Endodermal cell (in vitro differentiated cells): ENCODE results near the gene SBNO2. TPM values are rescaled to one million over a fixed set of nuclear protein-coding genes. Genes with fewer than 3 reads are reported as not detected.

ENCODE experiments used
- DNase-seq: peaks from one replicate; pipeline ENCODE4 v3.0.0-alpha.2; 2017
- H3K27ac ChIP-seq: 2 replicates; pipeline ENCODE4 v1.5.1; 2013; ENCODE audit warnings: mild to moderate bottlenecking, low read depth, low read length, moderate library complexity
- H3K27me3 ChIP-seq: 2 replicates; pipeline ENCODE4 v1.6.1; 2013; ENCODE audit warnings: mild to moderate bottlenecking, low read length, moderate library complexity; ENCODE audit not compliant: insufficient read depth, control insufficient read depth, poor library complexity, severe bottlenecking
- H3K36me3 ChIP-seq: 2 replicates; pipeline ENCODE4 v1.7.0; 2013; ENCODE audit warnings: mild to moderate bottlenecking, low read length, moderate library complexity; ENCODE audit not compliant: control insufficient read depth, insufficient read depth
- H3K4me1 ChIP-seq: one replicate; pipeline ENCODE4 v1.7.0; 2013; ENCODE audit warnings: low read length; ENCODE audit not compliant: control insufficient read depth, insufficient read depth
- H3K4me3 ChIP-seq: 2 replicates; pipeline ENCODE4 v1.5.1; 2013; ENCODE audit warnings: mild to moderate bottlenecking, low read length, moderate library complexity
- H3K9ac ChIP-seq: 2 replicates; pipeline ENCODE4 v1.6.1; 2013; ENCODE audit warnings: mild to moderate bottlenecking, low read length, moderate library complexity; ENCODE audit not compliant: poor library complexity, severe bottlenecking; ENCODE audit errors: extremely low read depth
- H3K9me3 ChIP-seq: 2 replicates; pipeline ENCODE4 v1.6.1; 2013; ENCODE audit warnings: mild to moderate bottlenecking, low read length, moderate library complexity; ENCODE audit not compliant: control insufficient read depth
- H3K27ac Mint-ChIP-seq: 2 replicates; pipeline ENCODE4 v1.8.0; 2020; ENCODE audit warnings: mixed read lengths
- H3K27me3 Mint-ChIP-seq: 2 replicates; pipeline ENCODE4 v1.8.0; 2021; ENCODE audit warnings: mild to moderate bottlenecking, mixed read lengths; ENCODE audit not compliant: insufficient read depth
- H3K36me3 Mint-ChIP-seq: 2 replicates; pipeline ENCODE4 v1.8.0; 2020; ENCODE audit warnings: low read depth, mixed read lengths
- H3K4me1 Mint-ChIP-seq: 2 replicates; pipeline ENCODE4 v1.8.0; 2020; ENCODE audit warnings: mixed read lengths
- H3K4me3 Mint-ChIP-seq: 2 replicates; pipeline ENCODE4 v1.8.0; 2020; ENCODE audit warnings: mild to moderate bottlenecking, moderate library complexity, mixed read lengths
- H3K9me3 Mint-ChIP-seq: 2 replicates; pipeline ENCODE4 v1.8.0; 2020; ENCODE audit warnings: mild to moderate bottlenecking, mixed read lengths
- WGBS, 2 experiments: methylation state at CpG; one replicate each; pipeline versions ENCODE4 v1.1.5 to v1.1.7; 2013; ENCODE audit warnings: missing lambda C conversion rate in 2 of 2, mixed read lengths in 1 of 2; ENCODE audit not compliant: insufficient coverage in 1 of 2, insufficient read length in 1 of 2; 5-methylcytosine and 5-hydroxymethylcytosine counted together
- total RNA-seq, 2 donors: library from RNA; stranded (reverse); fragmentation: NEBNext Ultra II Directional in 1 of 2; extraction: Animal tissue kit (Norgen Biotek cat#: 25700) in 1 of 2; gene quantifications; 2 replicates in 1 of 2; 3 replicates in 1 of 2; pipeline ENCODE4 v1.2.1, GENCODE V29; 2021
- TF ChIP-seq, protein P1 (sequence below): fragments of 200-600 bp; sonication (generic); conservative IDR thresholded peaks from 2 replicates; pipeline ENCODE4 v1.5.0; 2021; ENCODE audit warnings: antibody characterized with exemption, mild to moderate bottlenecking

The SBNO2 gene
- total RNA-seq, 2 donors from 2014 or later, result 43.3 to 50.4 TPM

DNA sequence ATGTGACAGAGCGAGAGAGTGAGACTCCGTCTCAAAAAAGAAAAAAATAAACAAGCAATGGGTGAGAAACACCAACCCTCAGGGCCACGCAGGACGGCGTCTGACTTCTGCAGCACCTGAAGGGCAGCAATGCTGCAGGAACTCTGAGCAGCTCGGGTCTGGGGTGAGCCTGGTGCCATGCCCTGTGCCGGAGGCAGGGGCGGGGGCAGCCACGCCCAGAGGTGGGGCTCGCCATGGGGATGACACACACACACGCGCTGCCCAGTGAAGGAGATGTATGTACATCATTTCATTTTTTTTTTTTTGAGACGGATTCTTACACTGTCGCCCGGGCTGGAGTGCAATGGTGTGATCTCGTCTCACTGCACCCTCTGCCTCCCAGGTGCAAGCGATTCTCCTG lies 46.0 kb downstream of the SBNO2 start:
- H3K9ac ChIP-seq, result no peak overlapping the region
- Mint-ChIP-seq H3K9me3 (no peaks in the 10 kb centered on the region), H3K27ac (no peak overlapping the region), H3K36me3 (peaks cover 23% of the 10 kb centered on the region), H3K4me1 (no peaks in the 10 kb centered on the region), H3K4me3 (no peak overlapping the region), H3K27me3 (no peaks in the 10 kb centered on the region)
- peaks cover 17% of the 10 kb centered on the region for H3K36me3 ChIP-seq
- H3K9me3 ChIP-seq, result no peaks in the 10 kb centered on the region
- TF ChIP-seq, protein P1, sequence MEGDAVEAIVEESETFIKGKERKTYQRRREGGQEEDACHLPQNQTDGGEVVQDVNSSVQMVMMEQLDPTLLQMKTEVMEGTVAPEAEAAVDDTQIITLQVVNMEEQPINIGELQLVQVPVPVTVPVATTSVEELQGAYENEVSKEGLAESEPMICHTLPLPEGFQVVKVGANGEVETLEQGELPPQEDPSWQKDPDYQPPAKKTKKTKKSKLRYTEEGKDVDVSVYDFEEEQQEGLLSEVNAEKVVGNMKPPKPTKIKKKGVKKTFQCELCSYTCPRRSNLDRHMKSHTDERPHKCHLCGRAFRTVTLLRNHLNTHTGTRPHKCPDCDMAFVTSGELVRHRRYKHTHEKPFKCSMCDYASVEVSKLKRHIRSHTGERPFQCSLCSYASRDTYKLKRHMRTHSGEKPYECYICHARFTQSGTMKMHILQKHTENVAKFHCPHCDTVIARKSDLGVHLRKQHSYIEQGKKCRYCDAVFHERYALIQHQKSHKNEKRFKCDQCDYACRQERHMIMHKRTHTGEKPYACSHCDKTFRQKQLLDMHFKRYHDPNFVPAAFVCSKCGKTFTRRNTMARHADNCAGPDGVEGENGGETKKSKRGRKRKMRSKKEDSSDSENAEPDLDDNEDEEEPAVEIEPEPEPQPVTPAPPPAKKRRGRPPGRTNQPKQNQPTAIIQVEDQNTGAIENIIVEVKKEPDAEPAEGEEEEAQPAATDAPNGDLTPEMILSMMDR, result no peak
- DNase-seq, result no peak
- no peak overlapping the region for H3K4me3 ChIP-seq
- H3K27me3 ChIP-seq, result no peaks in the 10 kb centered on the region
- no peaks in the 10 kb centered on the region for H3K4me1 ChIP-seq
- 96% methylated on average over 11 to 17 of the region's 17 CpGs for WGBS, 2 experiments
- H3K27ac ChIP-seq, result no peak overlapping the region

DNA sequence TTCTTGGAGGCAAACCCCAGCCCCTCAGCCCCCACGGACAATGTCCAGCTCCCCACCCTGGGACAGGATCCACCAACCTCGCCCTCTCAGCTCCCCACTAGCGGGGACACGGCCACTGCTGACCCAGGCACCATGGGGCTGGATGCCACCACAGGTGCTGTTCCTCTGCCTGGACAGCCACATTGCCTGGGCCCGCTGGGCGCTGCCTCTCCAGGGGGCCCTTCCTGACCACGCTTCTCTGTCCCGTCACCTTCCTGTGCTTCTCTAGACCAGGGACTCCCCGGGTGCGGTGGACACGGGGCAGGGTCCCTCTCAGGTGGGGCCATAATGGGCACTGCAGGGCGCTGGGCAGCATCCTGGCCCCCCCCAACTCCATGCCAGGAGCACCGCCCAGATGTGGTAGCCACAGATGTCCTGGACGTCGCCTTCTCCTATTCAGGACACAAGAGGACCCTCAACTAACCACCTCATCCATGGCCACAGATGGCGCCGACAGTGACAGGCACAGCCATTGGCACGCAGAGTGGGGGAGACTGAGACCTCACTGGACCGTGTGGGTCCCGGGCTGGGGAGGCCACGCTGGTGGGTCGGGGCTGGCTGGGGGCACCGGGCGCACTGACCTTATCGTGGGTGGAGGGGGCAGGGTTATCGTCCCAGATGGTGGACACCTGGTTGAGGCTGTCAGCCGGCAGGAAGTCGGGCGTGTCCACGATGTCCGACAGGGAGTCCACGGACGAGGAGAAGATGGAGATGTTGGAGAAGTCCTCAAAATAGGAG lies 46.9 kb downstream of the SBNO2 start:
- no peaks in the 10 kb centered on the region for H3K9me3 ChIP-seq
- Mint-ChIP-seq H3K4me1 (no peaks in the 10 kb centered on the region), H3K27ac (no peak overlapping the region), H3K4me3 (no peak overlapping the region), H3K9me3 (no peaks in the 10 kb centered on the region), H3K27me3 (no peaks in the 10 kb centered on the region), H3K36me3 (peaks cover 26% of the 10 kb centered on the region)
- H3K4me3 ChIP-seq, result no peak overlapping the region
- DNase-seq, result no peak
- H3K4me1 ChIP-seq, result no peaks in the 10 kb centered on the region
- TF ChIP-seq, protein P1, result no peak
- no peak overlapping the region for H3K9ac ChIP-seq
- no peak overlapping the region for H3K27ac ChIP-seq
- 95 to 97% methylated on average over 25 to 33 of the region's 33 CpGs for WGBS, 2 experiments
- no peaks in the 10 kb centered on the region for H3K27me3 ChIP-seq
- H3K36me3 ChIP-seq, result peaks cover 17% of the 10 kb centered on the region

DNA sequence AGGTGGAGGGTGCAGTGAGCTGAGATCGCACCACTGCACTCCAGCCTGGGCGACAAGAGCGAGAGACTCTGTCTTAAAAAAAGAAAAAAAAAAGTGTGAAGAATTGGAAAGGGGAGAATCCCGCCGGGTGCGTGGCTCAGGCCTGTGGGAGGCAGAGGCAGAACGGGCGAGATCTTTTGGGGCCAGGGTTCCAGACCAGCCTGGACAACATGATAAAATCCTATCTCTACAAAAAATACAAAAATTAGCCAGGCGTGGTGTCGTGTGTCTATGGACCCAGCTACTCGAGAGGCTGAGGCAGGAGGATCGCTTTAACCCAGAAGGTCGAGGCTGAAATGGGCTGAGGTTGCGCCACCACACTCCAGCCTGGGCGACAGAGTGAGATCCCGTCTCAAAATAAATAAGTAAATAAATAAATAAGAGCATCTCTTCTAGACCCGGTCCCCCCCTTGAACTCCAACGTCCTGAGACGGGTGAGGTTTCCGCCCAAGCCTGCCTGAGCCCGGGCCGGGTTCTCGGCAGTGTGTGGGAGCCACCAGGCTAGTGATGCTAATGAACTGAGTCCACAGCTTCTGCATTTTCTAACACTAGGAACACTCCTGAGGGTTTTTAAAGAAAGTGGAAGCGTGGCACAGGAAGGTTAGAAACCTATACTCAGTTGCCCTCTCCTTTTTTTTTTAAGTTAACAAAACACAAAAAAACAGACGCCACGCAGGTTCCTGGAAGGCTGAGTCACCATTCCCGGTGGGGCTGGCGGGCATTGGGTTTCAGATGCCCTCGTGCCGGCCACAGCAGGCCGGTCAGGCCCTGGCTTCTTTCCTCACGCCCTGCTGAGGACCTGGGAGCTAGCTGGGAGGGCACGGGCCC lies 48.2 kb downstream of the SBNO2 start:
- Mint-ChIP-seq H3K9me3 (no peaks in the 10 kb centered on the region), H3K27me3 (no peaks in the 10 kb centered on the region), H3K4me1 (no peaks in the 10 kb centered on the region), H3K27ac (no peak overlapping the region), H3K4me3 (no peak overlapping the region), H3K36me3 (peaks cover 35% of the 10 kb centered on the region)
- peaks cover 25% of the 10 kb centered on the region for H3K36me3 ChIP-seq
- H3K9ac ChIP-seq, result no peak overlapping the region
- no peaks in the 10 kb centered on the region for H3K4me1 ChIP-seq
- no peak for DNase-seq
- H3K27ac ChIP-seq, result no peak overlapping the region
- TF ChIP-seq, protein P1, result no peak
- no peaks in the 10 kb centered on the region for H3K9me3 ChIP-seq
- 95 to 96% methylated on average over 13 to 33 of the region's 33 CpGs for WGBS, 2 experiments
- H3K27me3 ChIP-seq, result no peaks in the 10 kb centered on the region
- H3K4me3 ChIP-seq, result no peak overlapping the region
